Measurements from ENCODE around the gene ZFP36.
"Not testable (repeated sequence)": the region's sequence is repeated elsewhere in the genome, so short reads cannot be mapped to it uniquely, and the experiment has no call there.

ZFP36 gene

DNA sequence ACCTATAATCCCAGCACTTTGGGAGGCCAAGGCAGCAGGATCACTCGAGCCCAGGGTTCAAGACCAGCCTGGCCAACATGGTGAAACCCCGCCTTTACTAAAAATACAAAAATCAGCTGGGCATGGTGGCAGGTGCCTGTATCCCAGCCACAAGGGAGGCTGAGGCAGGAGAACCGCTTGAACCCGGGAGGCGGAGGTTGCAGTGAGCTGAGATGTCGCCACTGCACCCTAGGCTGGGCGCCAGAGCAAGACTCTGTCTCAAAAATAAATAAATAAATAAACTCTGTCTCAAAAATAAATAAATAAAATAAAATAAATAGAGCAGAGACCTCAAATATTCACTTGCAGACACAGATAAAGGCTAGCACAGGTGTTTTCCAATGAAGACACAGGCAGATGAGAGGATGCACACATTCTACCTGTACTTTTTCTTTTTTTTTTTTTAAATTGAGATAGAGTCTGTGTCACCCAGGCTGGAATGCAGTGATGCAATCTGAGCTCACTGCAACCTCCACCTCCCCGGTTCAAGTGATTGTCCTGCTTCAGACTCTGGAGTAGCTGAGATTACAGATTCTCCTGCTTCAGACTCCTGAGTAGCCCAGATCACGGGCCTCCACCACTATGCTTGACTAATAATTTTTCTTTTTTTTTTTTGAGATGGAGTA lies 31.8 kb downstream of the ZFP36 start:
- TF ChIP-seq, protein P1, sequence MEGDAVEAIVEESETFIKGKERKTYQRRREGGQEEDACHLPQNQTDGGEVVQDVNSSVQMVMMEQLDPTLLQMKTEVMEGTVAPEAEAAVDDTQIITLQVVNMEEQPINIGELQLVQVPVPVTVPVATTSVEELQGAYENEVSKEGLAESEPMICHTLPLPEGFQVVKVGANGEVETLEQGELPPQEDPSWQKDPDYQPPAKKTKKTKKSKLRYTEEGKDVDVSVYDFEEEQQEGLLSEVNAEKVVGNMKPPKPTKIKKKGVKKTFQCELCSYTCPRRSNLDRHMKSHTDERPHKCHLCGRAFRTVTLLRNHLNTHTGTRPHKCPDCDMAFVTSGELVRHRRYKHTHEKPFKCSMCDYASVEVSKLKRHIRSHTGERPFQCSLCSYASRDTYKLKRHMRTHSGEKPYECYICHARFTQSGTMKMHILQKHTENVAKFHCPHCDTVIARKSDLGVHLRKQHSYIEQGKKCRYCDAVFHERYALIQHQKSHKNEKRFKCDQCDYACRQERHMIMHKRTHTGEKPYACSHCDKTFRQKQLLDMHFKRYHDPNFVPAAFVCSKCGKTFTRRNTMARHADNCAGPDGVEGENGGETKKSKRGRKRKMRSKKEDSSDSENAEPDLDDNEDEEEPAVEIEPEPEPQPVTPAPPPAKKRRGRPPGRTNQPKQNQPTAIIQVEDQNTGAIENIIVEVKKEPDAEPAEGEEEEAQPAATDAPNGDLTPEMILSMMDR (IDR thresholded peaks at IDR 0.05; ENCODE audit: low read depth, low read length, missing control alignments) = no peak
- no peak overlapping the region for H3K4me3 ChIP-seq (replicated peaks; ENCODE audit: low read depth, low read length)
- DNase-seq (ENCODE audit: extremely low read depth, low read depth) = no peak

DNA sequence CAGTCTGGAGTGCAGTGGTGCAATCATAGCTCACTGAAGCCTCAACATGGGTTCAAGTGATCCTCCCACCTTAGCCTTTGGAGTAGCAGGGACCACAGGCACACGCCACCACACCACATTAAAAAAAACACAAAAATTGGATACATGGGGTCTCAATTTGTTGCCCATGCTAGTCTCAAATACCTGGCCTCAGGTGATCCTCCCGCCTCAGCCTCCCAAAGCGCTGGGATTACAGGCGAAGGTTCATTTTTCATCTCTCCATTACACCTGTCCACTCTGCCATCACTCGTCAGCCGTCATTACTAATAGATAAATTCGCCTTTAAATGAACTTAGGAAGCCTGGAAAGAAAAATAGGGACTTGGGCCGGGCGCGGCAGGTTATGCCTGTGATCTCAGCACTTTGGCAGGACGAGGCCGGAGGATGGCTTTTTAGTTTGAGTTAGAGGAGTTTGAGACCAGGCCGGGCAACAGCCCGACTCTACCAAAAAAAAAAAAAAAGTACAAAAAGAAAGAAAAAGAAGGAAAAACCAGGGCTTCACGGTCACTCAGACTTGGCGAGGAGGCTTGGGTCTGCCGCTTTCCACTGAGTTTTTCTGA lies 38.0 kb downstream of the ZFP36 start:
- TF ChIP-seq, protein P1 (IDR thresholded peaks at IDR 0.05; ENCODE audit: low read depth, low read length, missing control alignments) = no peak
- peak overlapping the region; percentile 99 for H3K4me3 ChIP-seq (replicated peaks; ENCODE audit: low read depth, low read length)
- no peak for DNase-seq (ENCODE audit: extremely low read depth, low read depth)

DNA sequence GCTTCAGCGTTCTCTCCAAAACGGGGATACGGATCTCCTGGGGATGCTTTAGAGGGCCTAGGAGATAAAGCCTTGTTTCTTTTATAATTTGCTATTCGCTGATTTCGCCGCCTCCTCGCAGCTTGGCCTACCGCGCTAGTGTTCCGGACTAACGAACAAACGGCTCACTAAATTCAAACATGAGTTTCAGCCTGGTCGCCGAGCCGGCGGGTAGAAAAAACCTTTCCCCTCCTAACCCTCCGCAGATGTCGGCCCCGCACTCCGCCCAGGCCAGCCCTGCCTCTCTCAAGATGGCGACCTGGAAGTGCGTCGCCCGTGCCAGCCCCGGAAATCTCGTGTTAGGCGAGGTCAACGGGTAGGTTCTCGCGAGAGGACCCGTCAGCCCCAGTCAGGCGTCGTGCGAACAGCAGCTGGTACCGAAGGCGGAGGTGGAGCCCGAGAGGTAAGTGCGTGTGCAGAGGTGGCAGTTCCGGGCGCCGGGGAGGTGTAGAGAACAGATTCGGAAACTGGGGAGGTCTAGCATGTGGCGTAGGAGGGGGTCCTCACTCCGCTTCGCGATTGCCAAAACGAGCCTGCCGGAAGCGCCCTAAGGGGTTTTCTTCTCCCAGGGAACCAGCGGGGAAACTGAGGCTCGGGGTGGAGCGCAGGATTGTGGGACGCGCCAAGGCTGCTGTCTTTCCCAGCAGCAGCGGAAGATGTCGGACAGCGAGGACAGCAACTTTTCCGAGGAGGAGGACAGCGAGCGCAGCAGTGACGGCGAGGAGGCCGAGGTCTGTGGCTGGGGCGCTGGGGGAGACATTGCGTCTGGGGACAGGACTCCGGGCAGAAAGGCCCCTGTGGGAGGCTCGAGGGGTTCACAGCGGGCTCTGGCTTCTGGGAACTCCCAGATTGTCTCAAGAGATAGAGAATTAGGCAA lies 38.8 kb downstream of the ZFP36 start, which contains the start of gene SUPT5H:
Gene SUPT5H (plus strand): TSS at position 387 of the 916 bp plus-strand sequence. CDS start 309 bp downstream, at position 696.
- peak within 1 kb of the TSS; percentile 99 for H3K4me3 ChIP-seq (replicated peaks; ENCODE audit: low read depth, low read length)

DNA sequence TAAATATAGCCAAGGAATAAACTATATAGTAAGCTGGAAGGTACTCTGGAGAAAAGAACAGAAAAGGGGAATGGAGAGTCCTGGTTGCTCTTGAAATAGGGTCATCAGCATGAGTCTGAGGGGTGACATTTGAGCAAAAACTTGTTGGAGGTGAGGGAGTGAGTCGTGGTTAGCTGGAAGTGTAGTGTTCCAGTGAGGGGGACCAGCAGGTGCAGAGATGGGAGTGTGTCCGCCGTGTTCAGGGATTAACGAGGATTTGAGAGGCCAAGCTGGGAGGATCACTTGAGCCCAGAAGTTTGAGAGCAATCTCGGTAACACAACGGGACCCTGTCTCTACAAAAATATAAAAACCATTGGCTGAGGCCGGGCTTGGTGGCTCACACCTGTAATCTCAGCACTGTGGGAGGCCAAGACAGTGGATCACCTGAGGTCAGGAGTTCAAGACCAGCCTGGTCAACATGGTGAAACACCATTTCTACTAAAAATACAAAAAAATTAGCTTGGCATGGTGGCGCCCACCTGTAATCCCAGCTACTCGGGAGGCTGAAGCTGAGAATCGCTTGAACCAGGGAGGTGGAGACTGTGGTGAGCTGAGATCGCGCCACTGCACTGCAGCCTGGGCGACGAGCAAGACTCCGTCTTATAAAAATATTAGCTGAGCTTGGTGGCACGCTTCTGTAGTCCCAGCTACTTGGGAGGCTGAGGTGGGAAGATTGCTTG lies 39.9 kb downstream of the ZFP36 start:
- TF ChIP-seq, protein P1 (IDR thresholded peaks at IDR 0.05; ENCODE audit: low read depth, low read length, missing control alignments) = no peak
- DNase-seq (ENCODE audit: extremely low read depth, low read depth) = no peak
- peak overlapping the region; percentile 99 for H3K4me3 ChIP-seq (replicated peaks; ENCODE audit: low read depth, low read length)

More for the DNA sequence above, 38.8 kb downstream of the ZFP36 start, which contains the start of gene SUPT5H:
- TF ChIP-seq, protein P1 (IDR thresholded peaks at IDR 0.05; ENCODE audit: low read depth, low read length, missing control alignments) = no peak
- DNase-seq (ENCODE audit: extremely low read depth, low read depth) = peak; percentile 93

DNA sequence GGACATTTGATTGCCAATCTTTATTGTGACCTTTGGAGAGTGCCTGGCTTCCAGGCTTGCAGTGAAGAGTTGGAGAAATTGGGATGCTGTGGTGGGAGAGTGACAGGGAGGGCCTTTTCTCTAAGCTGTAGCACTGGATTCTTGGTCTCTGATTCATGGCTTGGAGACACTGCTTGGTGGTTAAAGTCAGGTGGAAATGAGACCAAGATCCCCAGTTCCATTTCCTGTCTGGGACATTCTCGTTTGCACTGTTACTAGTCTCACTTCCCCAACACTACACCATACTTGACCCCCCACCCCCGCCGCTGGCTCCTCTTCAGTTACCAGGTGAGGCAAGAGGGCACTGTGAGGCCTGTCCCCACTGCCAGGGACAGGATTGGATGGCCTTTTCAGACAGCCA lies 41.6 kb downstream of the ZFP36 start:
- TF ChIP-seq, protein P1 (IDR thresholded peaks at IDR 0.05; ENCODE audit: low read depth, low read length, missing control alignments) = no peak
- no peak overlapping the region for H3K4me3 ChIP-seq (replicated peaks; ENCODE audit: low read depth, low read length)

DNA sequence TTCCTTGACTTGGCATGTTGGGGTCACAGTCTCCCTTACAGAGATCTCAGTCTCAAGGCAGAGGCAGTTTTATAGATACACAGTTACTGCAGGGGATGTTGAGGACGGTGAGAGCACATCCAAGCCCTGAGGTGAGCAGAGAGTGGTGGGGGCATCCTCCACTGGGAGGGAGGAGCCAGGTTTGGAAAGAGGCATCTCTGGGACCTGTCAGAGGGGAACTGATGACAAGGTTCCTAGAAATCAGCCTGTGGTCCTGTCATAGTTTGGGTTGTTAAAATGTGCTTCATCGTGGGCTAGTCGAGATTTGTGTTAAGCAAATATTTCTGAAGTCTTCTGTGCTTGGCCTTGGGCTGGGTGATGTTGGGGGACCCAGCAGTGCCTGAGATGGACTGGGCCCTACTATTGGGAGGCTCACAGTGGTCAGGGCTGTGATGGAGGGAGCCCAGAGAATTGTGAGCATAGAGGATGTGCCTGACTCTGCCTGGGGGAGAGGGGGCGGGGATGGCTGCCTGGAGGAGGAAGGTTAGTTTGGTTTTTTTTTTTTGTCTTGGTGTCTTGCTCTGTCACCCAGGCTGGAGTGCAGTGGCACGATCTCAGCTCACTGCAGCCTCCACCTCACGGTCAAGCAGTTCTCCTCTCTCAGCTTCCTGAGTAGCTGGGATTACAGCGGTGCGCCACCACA lies 42.6 kb downstream of the ZFP36 start:
- TF ChIP-seq, protein P1 (IDR thresholded peaks at IDR 0.05; ENCODE audit: low read depth, low read length, missing control alignments) = no peak
- no peak for DNase-seq (ENCODE audit: extremely low read depth, low read depth)
- H3K4me3 ChIP-seq (replicated peaks; ENCODE audit: low read depth, low read length) = no peak overlapping the region

More for the DNA sequence above, 41.6 kb downstream of the ZFP36 start:
- DNase-seq (ENCODE audit: extremely low read depth, low read depth) = no peak

DNA sequence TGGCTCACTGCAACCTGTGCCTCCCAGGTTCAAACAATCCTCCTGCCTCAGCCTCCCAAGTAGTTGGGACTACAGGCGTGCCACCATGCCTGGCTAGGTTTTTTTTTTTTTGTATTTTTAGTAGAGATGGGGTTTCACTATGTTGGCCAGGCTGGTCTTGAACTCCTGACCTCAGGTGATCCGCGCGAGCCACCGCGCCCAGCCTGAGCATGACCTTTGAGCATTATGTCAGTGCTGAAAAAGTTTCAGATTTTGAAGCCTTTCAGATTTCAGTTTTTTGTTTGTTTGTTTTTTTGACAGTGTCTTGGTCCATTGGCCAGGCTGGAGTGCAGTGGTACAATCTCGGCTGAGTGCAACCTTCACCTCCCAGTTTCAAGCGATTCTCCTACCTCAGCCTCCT lies 44.6 kb downstream of the ZFP36 start:
- not testable (repeated sequence) for H3K4me3 ChIP-seq (replicated peaks; ENCODE audit: low read depth, low read length); DNase-seq (ENCODE audit: extremely low read depth, low read depth)

Measured in HFF-Myc (cell line).